Sigmoid colon (tissue), 4 donors: ENCODE measurements around the gene PCDHA3.

Source experiments
- CTCF ChIP-seq, 4 experiments: fragments of 450-650 bp in 3 of 4; fragments of 200-600 bp in 1 of 4; IDR thresholded peaks; one replicate each; pipeline ENCODE4 v1.5.1; 2016 to 2019; ENCODE audit warnings: antibody characterized with exemption in 4 of 4, mild to moderate bottlenecking in 3 of 4, moderate library complexity in 2 of 4
- EP300 ChIP-seq, 4 donors: sonication (generic); formaldehyde crosslinking; IDR thresholded peaks; one replicate each; pipeline ENCODE4 v1.6.1; 2017; ENCODE audit warnings: antibody characterized with exemption in 4 of 4
- POLR2A ChIP-seq, 2 donors: fragments of 450-650 bp; IDR thresholded peaks; one replicate each; pipeline ENCODE4 v1.6.1; 2016; ENCODE audit warnings: antibody characterized with exemption in 2 of 2, mild to moderate bottlenecking in 2 of 2, moderate library complexity in 2 of 2

- TF ChIP-seq POLR2A (IDR thresholded peaks at IDR 0.05) (no peak), EP300 (IDR thresholded peaks at IDR 0.05) (no peak), CTCF (IDR thresholded peaks at IDR 0.05) (no peak)
These were observed 4.2 kb upstream of the PCDHA3 start for GRCh38 chr5:140796718-140797095.
